ENCODE measurements around the gene CYB5A.
A peak's percentile ranks its signal among the peaks of the same experiment; 100 is the strongest.

Gene CYB5A

GRCh38 chr18:74266161-74266560 lies 25.6 kb downstream of the CYB5A start:
- H3K36me3 ChIP-seq (ENCODE audit: control insufficient read depth in 1 of 2, insufficient read depth in 2 of 2, low read length in 2 of 2), result peaks cover 24 to 27% of the 10 kb centered on the region in 2 donors
- H3K27ac ChIP-seq (ENCODE audit: low read depth, low read length), result no peak overlapping the region
- H3K4me3 ChIP-seq (ENCODE audit: low read depth in 1 of 2, low read length in 2 of 2), result no peak overlapping the region
- H3K9ac ChIP-seq (ENCODE audit: low read depth in 1 of 2, low read length in 2 of 2), result peak overlapping the region in 1 of 2 donors; percentile 3
- peaks cover 36 to 46% of the 10 kb centered on the region in 2 donors for H3K4me1 ChIP-seq (ENCODE audit: control insufficient read depth in 1 of 2, insufficient read depth in 2 of 2, low read length in 2 of 2)
- no peaks in the 10 kb centered on the region for H3K27me3 ChIP-seq (ENCODE audit: control insufficient read depth in 1 of 2, insufficient read depth in 2 of 2, low read length in 2 of 2)
- H3K9me3 ChIP-seq (ENCODE audit: control insufficient read depth in 1 of 2, low read length in 2 of 2), result no peaks in the 10 kb centered on the region

GRCh38 chr18:74265546-74266098 lies 26.1 kb downstream of the CYB5A start:
- H3K4me1 ChIP-seq (ENCODE audit: control insufficient read depth in 1 of 2, insufficient read depth in 2 of 2, low read length in 2 of 2), result peaks cover 36 to 46% of the 10 kb centered on the region in 2 donors
- H3K9ac ChIP-seq (ENCODE audit: low read depth in 1 of 2, low read length in 2 of 2), result peak overlapping the region in 1 of 2 donors; percentile 3
- H3K9me3 ChIP-seq (ENCODE audit: control insufficient read depth in 1 of 2, low read length in 2 of 2), result no peaks in the 10 kb centered on the region
- H3K4me3 ChIP-seq (ENCODE audit: low read depth in 1 of 2, low read length in 2 of 2), result no peak overlapping the region
- no peak overlapping the region for H3K27ac ChIP-seq (ENCODE audit: low read depth, low read length)
- H3K27me3 ChIP-seq (ENCODE audit: control insufficient read depth in 1 of 2, insufficient read depth in 2 of 2, low read length in 2 of 2), result no peaks in the 10 kb centered on the region
- H3K36me3 ChIP-seq (ENCODE audit: control insufficient read depth in 1 of 2, insufficient read depth in 2 of 2, low read length in 2 of 2), result peaks cover 28 to 30% of the 10 kb centered on the region in 2 donors

GRCh38 chr18:74264303-74265020 lies 27.3 kb downstream of the CYB5A start:
- Histone ChIP-seq H3K36me3 (ENCODE audit: control insufficient read depth in 1 of 2, insufficient read depth in 2 of 2, low read length in 2 of 2) (peaks cover 28 to 39% of the 10 kb centered on the region in 2 donors), H3K4me1 (ENCODE audit: control insufficient read depth in 1 of 2, insufficient read depth in 2 of 2, low read length in 2 of 2) (peaks cover 40 to 43% of the 10 kb centered on the region in 2 donors), H3K27me3 (ENCODE audit: control insufficient read depth in 1 of 2, insufficient read depth in 2 of 2, low read length in 2 of 2) (no peaks in the 10 kb centered on the region), H3K9ac (ENCODE audit: low read depth in 1 of 2, low read length in 2 of 2) (no peak overlapping the region), H3K27ac (ENCODE audit: low read depth, low read length) (no peak overlapping the region), H3K9me3 (ENCODE audit: control insufficient read depth in 1 of 2, low read length in 2 of 2) (no peaks in the 10 kb centered on the region), H3K4me3 (ENCODE audit: low read depth in 1 of 2, low read length in 2 of 2) (no peak overlapping the region)

- Histone ChIP-seq H3K9me3 (ENCODE audit: control insufficient read depth in 1 of 2, low read length in 2 of 2) (no peaks in the 10 kb centered on the region), H3K27me3 (ENCODE audit: control insufficient read depth in 1 of 2, insufficient read depth in 2 of 2, low read length in 2 of 2) (no peaks in the 10 kb centered on the region), H3K27ac (ENCODE audit: low read depth, low read length) (no peak overlapping the region), H3K4me3 (ENCODE audit: low read depth in 1 of 2, low read length in 2 of 2) (no peak overlapping the region), H3K4me1 (ENCODE audit: control insufficient read depth in 1 of 2, insufficient read depth in 2 of 2, low read length in 2 of 2) (peaks cover 19% of the 10 kb centered on the region in 2 donors), H3K9ac (ENCODE audit: low read depth in 1 of 2, low read length in 2 of 2) (no peak overlapping the region), H3K36me3 (ENCODE audit: control insufficient read depth in 1 of 2, insufficient read depth in 2 of 2, low read length in 2 of 2) (peaks cover 41 to 56% of the 10 kb centered on the region in 2 donors)
Observed at GRCh38 chr18:74261053-74261713, 30.6 kb downstream of the CYB5A start.

- no peak overlapping the region for H3K9ac ChIP-seq (ENCODE audit: low read depth in 1 of 2, low read length in 2 of 2)
- no peak overlapping the region for H3K4me3 ChIP-seq (ENCODE audit: low read depth in 1 of 2, low read length in 2 of 2)
- H3K9me3 ChIP-seq (ENCODE audit: control insufficient read depth in 1 of 2, low read length in 2 of 2), result no peaks in the 10 kb centered on the region
- H3K36me3 ChIP-seq (ENCODE audit: control insufficient read depth in 1 of 2, insufficient read depth in 2 of 2, low read length in 2 of 2), result peaks cover 23 to 55% of the 10 kb centered on the region in 2 donors
- no peak overlapping the region for H3K27ac ChIP-seq (ENCODE audit: low read depth, low read length)
- no peaks in the 10 kb centered on the region for H3K27me3 ChIP-seq (ENCODE audit: control insufficient read depth in 1 of 2, insufficient read depth in 2 of 2, low read length in 2 of 2)
- peaks cover 10 to 13% of the 10 kb centered on the region in 2 donors for H3K4me1 ChIP-seq (ENCODE audit: control insufficient read depth in 1 of 2, insufficient read depth in 2 of 2, low read length in 2 of 2)
Observed at GRCh38 chr18:74259347-74259746, 32.4 kb downstream of the CYB5A start.

- Histone ChIP-seq H3K9ac (ENCODE audit: low read depth in 1 of 2, low read length in 2 of 2) (no peak overlapping the region), H3K27ac (ENCODE audit: low read depth, low read length) (no peak overlapping the region), H3K9me3 (ENCODE audit: control insufficient read depth in 1 of 2, low read length in 2 of 2) (no peaks in the 10 kb centered on the region), H3K4me1 (ENCODE audit: control insufficient read depth in 1 of 2, insufficient read depth in 2 of 2, low read length in 2 of 2) (peaks cover 16 to 17% of the 10 kb centered on the region in 2 donors), H3K27me3 (ENCODE audit: control insufficient read depth in 1 of 2, insufficient read depth in 2 of 2, low read length in 2 of 2) (no peaks in the 10 kb centered on the region), H3K4me3 (ENCODE audit: low read depth in 1 of 2, low read length in 2 of 2) (no peak overlapping the region), H3K36me3 (ENCODE audit: control insufficient read depth in 1 of 2, insufficient read depth in 2 of 2, low read length in 2 of 2) (peaks cover 36 to 64% of the 10 kb centered on the region in 2 donors)
Observed at GRCh38 chr18:74257083-74257482, 34.7 kb downstream of the CYB5A start.

GRCh38 chr18:74256190-74256589 lies 35.6 kb downstream of the CYB5A start:
- Histone ChIP-seq H3K36me3 (ENCODE audit: control insufficient read depth in 1 of 2, insufficient read depth in 2 of 2, low read length in 2 of 2) (peaks cover 28 to 55% of the 10 kb centered on the region in 2 donors), H3K9ac (ENCODE audit: low read depth in 1 of 2, low read length in 2 of 2) (no peak overlapping the region), H3K27ac (ENCODE audit: low read depth, low read length) (no peak overlapping the region), H3K4me1 (ENCODE audit: control insufficient read depth in 1 of 2, insufficient read depth in 2 of 2, low read length in 2 of 2) (peaks cover 23 to 25% of the 10 kb centered on the region in 2 donors), H3K27me3 (ENCODE audit: control insufficient read depth in 1 of 2, insufficient read depth in 2 of 2, low read length in 2 of 2) (no peaks in the 10 kb centered on the region), H3K4me3 (ENCODE audit: low read depth in 1 of 2, low read length in 2 of 2) (no peak overlapping the region), H3K9me3 (ENCODE audit: control insufficient read depth in 1 of 2, low read length in 2 of 2) (no peaks in the 10 kb centered on the region)

- peaks cover 28 to 50% of the 10 kb centered on the region in 2 donors for H3K36me3 ChIP-seq (ENCODE audit: control insufficient read depth in 1 of 2, insufficient read depth in 2 of 2, low read length in 2 of 2)
- H3K9ac ChIP-seq (ENCODE audit: low read depth in 1 of 2, low read length in 2 of 2), result no peak overlapping the region
- no peak overlapping the region for H3K27ac ChIP-seq (ENCODE audit: low read depth, low read length)
- peaks cover 24 to 25% of the 10 kb centered on the region in 2 donors for H3K4me1 ChIP-seq (ENCODE audit: control insufficient read depth in 1 of 2, insufficient read depth in 2 of 2, low read length in 2 of 2)
- no peaks in the 10 kb centered on the region for H3K27me3 ChIP-seq (ENCODE audit: control insufficient read depth in 1 of 2, insufficient read depth in 2 of 2, low read length in 2 of 2)
- no peaks in the 10 kb centered on the region for H3K9me3 ChIP-seq (ENCODE audit: control insufficient read depth in 1 of 2, low read length in 2 of 2)
- H3K4me3 ChIP-seq (ENCODE audit: low read depth in 1 of 2, low read length in 2 of 2), result no peak overlapping the region
Observed at GRCh38 chr18:74255131-74255616, 36.6 kb downstream of the CYB5A start.

GRCh38 chr18:74252039-74252395 lies 39.7 kb downstream of the CYB5A start:
- Histone ChIP-seq H3K27me3 (ENCODE audit: control insufficient read depth in 1 of 2, insufficient read depth in 2 of 2, low read length in 2 of 2) (no peaks in the 10 kb centered on the region), H3K4me1 (ENCODE audit: control insufficient read depth in 1 of 2, insufficient read depth in 2 of 2, low read length in 2 of 2) (peaks cover 14% of the 10 kb centered on the region in 2 donors), H3K4me3 (ENCODE audit: low read depth in 1 of 2, low read length in 2 of 2) (no peak overlapping the region), H3K27ac (ENCODE audit: low read depth, low read length) (no peak overlapping the region), H3K36me3 (ENCODE audit: control insufficient read depth in 1 of 2, insufficient read depth in 2 of 2, low read length in 2 of 2) (peaks cover 16 to 34% of the 10 kb centered on the region in 2 donors), H3K9me3 (ENCODE audit: control insufficient read depth in 1 of 2, low read length in 2 of 2) (no peaks in the 10 kb centered on the region), H3K9ac (ENCODE audit: low read depth in 1 of 2, low read length in 2 of 2) (no peak overlapping the region)
